Gastroesophageal sphincter (tissue), 4 donors: ENCODE results near the gene PABPN1L. TPM values are rescaled to one million over a fixed set of nuclear protein-coding genes. Genes with fewer than 3 reads are reported as not detected.

Source experiments
- ATAC-seq: fragments of 150-250 bp; one replicate; pipeline ENCODE4 v1.9.1; 2016; ENCODE audit warnings: mild to moderate bottlenecking, moderate library complexity
- H3K27ac ChIP-seq, 4 donors: fragments of 200-600 bp; sonication (generic) in 3 of 4; 1 replicate in 3 of 4; 2 replicates in 1 of 4; pipeline ENCODE4 v1.5.1; 2016 to 2019
- H3K27me3 ChIP-seq: fragments of 200-600 bp; sonication (generic); one replicate; pipeline ENCODE4 v1.5.1; 2019
- H3K36me3 ChIP-seq, 2 donors: fragments of 200-600 bp; sonication (generic); one replicate each; pipeline ENCODE4 v1.5.1; 2019; ENCODE audit warnings: control low read depth in 1 of 2
- H3K4me1 ChIP-seq, 3 donors: fragments of 200-600 bp; sonication (generic); 1 replicate in 2 of 3; 2 replicates in 1 of 3; pipeline ENCODE4 v1.5.1; 2016 to 2019; ENCODE audit warnings: control low read depth in 2 of 3
- H3K4me3 ChIP-seq, 2 donors: fragments of 200-600 bp; sonication (generic); one replicate each; pipeline ENCODE4 v1.5.1; 2019; ENCODE audit warnings: mild to moderate bottlenecking in 1 of 2, moderate library complexity in 1 of 2
- H3K9me3 ChIP-seq, 3 donors: fragments of 200-600 bp; sonication (generic); one replicate each; pipeline ENCODE4 v1.5.1; 2017 to 2019; ENCODE audit warnings: control low read depth in 2 of 3
- EP300 ChIP-seq: sonication (generic); formaldehyde crosslinking; IDR thresholded peaks from one replicate; pipeline ENCODE4 v1.6.1; 2017; ENCODE audit warnings: antibody characterized with exemption, mild to moderate bottlenecking
- POLR2A ChIP-seq, 2 donors: fragments of 450-650 bp; IDR thresholded peaks; one replicate each; pipeline ENCODE4 v1.6.1; 2017; ENCODE audit warnings: antibody characterized with exemption in 2 of 2, mild to moderate bottlenecking in 2 of 2, moderate library complexity in 1 of 2
- POLR2AphosphoS5 ChIP-seq: sonication (generic); formaldehyde crosslinking; IDR thresholded peaks from one replicate; pipeline ENCODE4 v1.6.1; 2017; ENCODE audit warnings: antibody characterized with exemption
- WGBS, 2 donors: methylation state at CpG; one replicate each; pipeline ENCODE4 v1.1.5; 2018; ENCODE audit warnings: low coverage in 1 of 2; 5-methylcytosine and 5-hydroxymethylcytosine counted together
- total RNA-seq, 4 donors: library from RNA; depleted of rRNA; stranded (reverse); fragments of >200 nt; gene quantifications; one replicate each; pipeline ENCODE4 v1.1.0, GENCODE V29; 2016
- TF ChIP-seq, protein P1 (sequence below), 4 experiments: fragments of 200-600 bp in 2 of 4; fragments of 450-650 bp in 2 of 4; sonication (generic) in 1 of 4; IDR thresholded peaks; one replicate each; pipeline ENCODE4 v1.5.1; 2017 to 2019; ENCODE audit warnings: antibody characterized with exemption in 4 of 4, mild to moderate bottlenecking in 2 of 4, moderate library complexity in 2 of 4

PABPN1L gene
- total RNA-seq, 4 donors from 2014 or later = 0.54 TPM; not detected in 3

DNA sequence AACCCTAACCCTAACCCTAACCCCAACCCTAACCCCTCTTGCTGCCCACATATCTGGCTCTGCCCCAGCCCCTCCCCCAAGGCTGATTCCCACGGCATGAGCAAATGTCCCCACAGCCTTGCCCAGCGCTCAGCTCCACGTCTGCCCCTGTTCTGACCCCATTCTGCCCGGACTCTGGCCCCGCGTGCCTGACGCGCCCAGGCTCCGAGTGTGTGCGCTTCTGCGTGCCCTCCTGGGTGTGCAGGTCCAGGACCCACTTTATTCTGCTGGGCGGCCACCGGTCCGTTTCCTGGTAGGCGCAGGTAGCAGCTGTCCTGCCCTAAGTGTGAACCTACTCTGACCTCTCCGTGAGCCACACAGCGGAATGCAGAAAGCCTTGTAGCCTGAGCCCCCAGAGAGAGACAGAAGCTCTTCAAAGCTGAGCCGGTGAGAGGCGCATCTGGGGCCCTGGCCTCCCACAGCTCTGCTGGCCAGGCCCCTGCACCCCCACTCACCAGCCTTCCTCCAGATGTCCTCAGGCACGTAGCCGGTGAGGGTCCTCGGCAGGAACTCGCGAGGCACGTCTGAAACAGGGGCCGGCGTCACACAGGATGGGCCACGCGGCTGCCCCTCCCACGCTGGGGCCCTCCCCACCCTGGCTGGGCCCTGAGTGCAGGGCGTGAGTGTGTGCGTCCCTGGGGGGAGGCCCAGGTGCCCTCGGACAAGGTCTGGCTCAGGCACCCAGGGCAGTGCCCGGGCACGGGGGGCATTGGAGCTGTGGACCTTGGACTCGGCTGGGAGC is 14.0 kb upstream of the PABPN1L start:
- H3K36me3 ChIP-seq = peaks cover 0 to 59% of the 10 kb centered on the region in 2 donors
- H3K4me3 ChIP-seq = no peak overlapping the region
- ATAC-seq = no peak
- H3K27me3 ChIP-seq = peaks cover 75% of the 10 kb centered on the region
- H3K27ac ChIP-seq = no peak overlapping the region
- WGBS, 2 donors = 40 to 77% methylated on average over 2 to 13 of the region's 36 CpGs
- H3K4me1 ChIP-seq = peaks cover 0 to 6% (median 0%) of the 10 kb centered on the region in 3 donors
- H3K9me3 ChIP-seq = no peaks in the 10 kb centered on the region
- TF ChIP-seq EP300 = no peak
- TF ChIP-seq POLR2AphosphoS5 = no peak
- TF ChIP-seq POLR2A (IDR thresholded peaks at IDR 0.05) = no peak
- TF ChIP-seq, protein P1, sequence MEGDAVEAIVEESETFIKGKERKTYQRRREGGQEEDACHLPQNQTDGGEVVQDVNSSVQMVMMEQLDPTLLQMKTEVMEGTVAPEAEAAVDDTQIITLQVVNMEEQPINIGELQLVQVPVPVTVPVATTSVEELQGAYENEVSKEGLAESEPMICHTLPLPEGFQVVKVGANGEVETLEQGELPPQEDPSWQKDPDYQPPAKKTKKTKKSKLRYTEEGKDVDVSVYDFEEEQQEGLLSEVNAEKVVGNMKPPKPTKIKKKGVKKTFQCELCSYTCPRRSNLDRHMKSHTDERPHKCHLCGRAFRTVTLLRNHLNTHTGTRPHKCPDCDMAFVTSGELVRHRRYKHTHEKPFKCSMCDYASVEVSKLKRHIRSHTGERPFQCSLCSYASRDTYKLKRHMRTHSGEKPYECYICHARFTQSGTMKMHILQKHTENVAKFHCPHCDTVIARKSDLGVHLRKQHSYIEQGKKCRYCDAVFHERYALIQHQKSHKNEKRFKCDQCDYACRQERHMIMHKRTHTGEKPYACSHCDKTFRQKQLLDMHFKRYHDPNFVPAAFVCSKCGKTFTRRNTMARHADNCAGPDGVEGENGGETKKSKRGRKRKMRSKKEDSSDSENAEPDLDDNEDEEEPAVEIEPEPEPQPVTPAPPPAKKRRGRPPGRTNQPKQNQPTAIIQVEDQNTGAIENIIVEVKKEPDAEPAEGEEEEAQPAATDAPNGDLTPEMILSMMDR (IDR thresholded peaks at IDR 0.05) = no peak

DNA sequence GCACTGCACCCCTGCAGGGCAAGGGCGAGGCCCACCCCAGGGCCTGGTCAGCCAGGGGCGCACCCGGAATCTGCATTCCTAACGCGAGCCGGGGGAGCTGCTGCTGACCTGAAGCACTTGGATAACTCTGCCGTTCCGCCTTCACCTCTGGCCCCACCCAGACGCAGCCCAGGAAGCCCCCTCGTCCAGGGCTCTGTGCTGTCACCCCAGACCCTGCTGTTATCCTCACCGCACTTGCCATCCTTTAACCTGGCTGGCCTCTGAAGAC is 13.3 kb upstream of the PABPN1L start:
- no peak for TF ChIP-seq POLR2AphosphoS5
- no peak for TF ChIP-seq EP300

DNA sequence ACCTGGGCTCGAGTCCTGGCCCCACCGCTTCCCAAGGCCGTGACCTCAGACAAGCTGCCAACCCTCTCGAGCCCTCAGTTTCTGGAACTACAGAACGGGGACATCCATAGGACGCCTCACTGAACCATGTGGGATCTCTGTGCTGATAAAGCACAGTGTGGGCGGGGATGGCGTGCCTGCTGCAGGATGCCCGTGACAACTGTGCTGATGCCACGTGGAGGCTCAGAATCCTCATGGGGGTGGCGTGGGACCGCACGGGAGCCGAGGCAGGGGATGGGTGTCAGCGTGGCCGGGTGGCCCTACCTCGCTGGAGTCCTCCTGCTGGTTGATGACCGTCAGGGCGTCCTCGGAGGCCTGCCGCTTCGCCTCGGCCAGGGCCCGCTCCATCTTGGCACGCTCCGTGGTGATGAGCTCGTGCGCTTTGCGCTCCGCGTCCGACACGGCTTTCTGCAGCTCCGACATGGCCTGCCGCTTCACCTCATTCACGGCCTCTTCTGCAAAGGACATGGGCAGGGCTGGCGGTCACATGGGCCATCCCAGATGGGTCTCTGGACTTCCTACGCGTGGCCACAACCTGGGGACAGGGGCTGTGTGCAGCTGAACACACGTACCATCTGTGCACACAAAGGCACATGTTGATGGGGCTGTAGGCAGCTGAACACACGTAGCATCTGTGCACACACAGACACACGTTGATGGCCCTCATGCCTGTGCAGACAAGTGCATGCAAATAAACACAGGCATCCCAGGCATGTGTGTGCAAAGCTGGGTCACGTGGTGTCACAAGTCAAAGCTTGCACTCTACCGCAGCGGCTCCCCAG is 12.7 kb upstream of the PABPN1L start:
- H3K27ac ChIP-seq = no peak overlapping the region
- peaks cover 0 to 6% (median 0%) of the 10 kb centered on the region in 3 donors for H3K4me1 ChIP-seq
- 79 to 91% methylated on average over 2 to 13 of the region's 45 CpGs for WGBS, 2 donors
- no peak overlapping the region for H3K4me3 ChIP-seq
- peaks cover 66% of the 10 kb centered on the region for H3K27me3 ChIP-seq
- no peaks in the 10 kb centered on the region for H3K9me3 ChIP-seq
- no peak for ATAC-seq
- peaks cover 0 to 50% of the 10 kb centered on the region in 2 donors for H3K36me3 ChIP-seq
- TF ChIP-seq, protein P1 (IDR thresholded peaks at IDR 0.05) = no peak
- no peak for TF ChIP-seq POLR2A (IDR thresholded peaks at IDR 0.05)
- TF ChIP-seq EP300 = no peak
- no peak for TF ChIP-seq POLR2AphosphoS5

More for the DNA sequence above, 13.3 kb upstream of the PABPN1L start:
- H3K27ac ChIP-seq = no peak overlapping the region
- peaks cover 0 to 56% of the 10 kb centered on the region in 2 donors for H3K36me3 ChIP-seq
- ATAC-seq = no peak
- no peak overlapping the region for H3K4me3 ChIP-seq
- H3K9me3 ChIP-seq = no peaks in the 10 kb centered on the region
- 81% methylated on average over 7 of the region's 11 CpGs; no CpG with 5 or more reads in 1 of the 2 donors for WGBS, 2 donors
- peaks cover 0 to 6% (median 0%) of the 10 kb centered on the region in 3 donors for H3K4me1 ChIP-seq
- peaks cover 71% of the 10 kb centered on the region for H3K27me3 ChIP-seq

DNA sequence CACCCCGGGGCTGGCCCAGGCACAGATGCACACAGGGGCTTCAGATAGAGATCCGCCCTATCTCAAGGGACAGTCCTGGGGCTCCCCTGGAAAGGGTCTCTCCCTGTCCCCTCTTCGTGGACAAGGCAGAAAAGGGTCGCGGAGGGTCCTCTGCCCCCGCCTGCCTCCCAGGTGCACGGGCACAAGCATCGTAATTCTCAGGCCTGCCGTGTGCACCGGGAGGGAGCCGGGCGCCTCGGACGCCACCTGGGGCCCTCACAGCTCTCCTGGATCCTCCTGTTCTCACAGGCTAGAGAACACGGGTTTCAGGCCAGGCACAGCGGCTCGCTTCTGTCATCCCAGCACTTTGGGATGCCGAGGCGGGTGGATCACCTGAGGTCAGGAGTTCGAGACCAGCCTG is 11.9 kb upstream of the PABPN1L start:
- Histone ChIP-seq H3K27me3 (peaks cover 69% of the 10 kb centered on the region), H3K4me1 (peaks cover 0 to 6% (median 0%) of the 10 kb centered on the region in 3 donors), H3K9me3 (no peaks in the 10 kb centered on the region), H3K36me3 (peaks cover 0 to 42% of the 10 kb centered on the region in 2 donors), H3K4me3 (no peak overlapping the region), H3K27ac (no peak overlapping the region)
- TF ChIP-seq, protein P1 (IDR thresholded peaks at IDR 0.05) = no peak
- no peak for TF ChIP-seq POLR2A (IDR thresholded peaks at IDR 0.05)
- no peak for TF ChIP-seq POLR2AphosphoS5
- TF ChIP-seq EP300 = no peak
- ATAC-seq = no peak
- no CpG with 5 or more reads among the region's 20 CpGs for WGBS, 2 donors

DNA sequence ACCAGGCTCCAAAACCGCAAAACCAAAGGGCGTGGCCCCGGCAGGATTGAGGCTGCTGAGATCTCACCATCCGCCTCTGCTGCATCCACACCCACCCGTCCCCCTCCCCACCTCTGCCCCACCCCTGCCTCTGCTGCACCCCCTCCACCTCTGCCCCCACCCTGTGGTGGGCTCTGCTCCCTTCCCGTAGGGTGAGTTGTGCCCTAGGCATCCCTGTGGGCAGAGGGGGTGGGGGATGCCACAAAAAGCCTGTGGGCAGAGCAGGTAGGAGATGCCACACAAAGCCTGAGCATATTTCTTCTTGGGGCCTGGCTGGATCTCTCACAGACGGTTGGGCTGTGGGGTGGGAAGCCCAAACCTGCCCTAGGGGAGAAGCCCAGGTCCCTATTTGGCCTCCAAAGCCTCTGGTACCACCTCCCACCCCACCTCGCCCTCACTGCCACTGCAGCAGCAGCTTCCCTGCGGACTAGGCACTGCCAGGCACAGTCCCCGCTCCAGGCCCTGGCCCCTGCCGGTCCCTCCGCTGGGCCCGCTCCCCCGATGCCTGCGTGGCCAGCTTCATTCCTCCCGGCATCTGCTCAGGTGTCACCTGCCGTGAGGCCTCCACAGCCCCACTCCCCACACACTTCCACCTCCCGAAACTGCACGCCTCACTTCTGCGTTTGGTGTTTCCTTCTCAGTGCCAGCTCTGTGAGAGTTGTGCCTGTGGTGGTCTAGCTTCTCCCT is 11.3 kb upstream of the PABPN1L start:
- H3K27me3 ChIP-seq = peaks cover 71% of the 10 kb centered on the region
- no peak overlapping the region for H3K27ac ChIP-seq
- H3K36me3 ChIP-seq = peaks cover 0 to 41% of the 10 kb centered on the region in 2 donors
- TF ChIP-seq EP300 (no peak), POLR2A (IDR thresholded peaks at IDR 0.05) (no peak), POLR2AphosphoS5 (no peak)
- TF ChIP-seq, protein P1 (IDR thresholded peaks at IDR 0.05) = no peak
- H3K9me3 ChIP-seq = no peaks in the 10 kb centered on the region
- peaks cover 0 to 6% (median 0%) of the 10 kb centered on the region in 3 donors for H3K4me1 ChIP-seq
- H3K4me3 ChIP-seq = no peak overlapping the region
- ATAC-seq = no peak
- WGBS, 2 donors = 89 to 96% methylated on average over 7 to 9 of the region's 20 CpGs
